GM12872 (cell line): ENCODE results near the gene FAM20B.

ENCODE experiments used
- CTCF ChIP-seq: IDR thresholded peaks from 3 replicates; pipeline ENCODE4 v1.5.1; 2011; ENCODE audit warnings: low read depth, mild to moderate bottlenecking, low read length, moderate library complexity; ENCODE audit not compliant: insufficient read depth

FAM20B gene

GRCh38 chr1:179083533-179083932 lies 57.8 kb downstream of the FAM20B start:
- TF ChIP-seq CTCF: no peak

- no peak for TF ChIP-seq CTCF
Observed at GRCh38 chr1:179087665-179088064, 62.0 kb downstream of the FAM20B start.

- no peak for TF ChIP-seq CTCF
Observed at GRCh38 chr1:179089827-179090482, 64.3 kb downstream of the FAM20B start.

- no peak for TF ChIP-seq CTCF
Observed at GRCh38 chr1:179090522-179090921, 64.8 kb downstream of the FAM20B start.

- no peak for TF ChIP-seq CTCF
Observed at GRCh38 chr1:179090923-179091322, 65.2 kb downstream of the FAM20B start.

GRCh38 chr1:179091691-179092165 lies 66.0 kb downstream of the FAM20B start:
- TF ChIP-seq CTCF: no peak

GRCh38 chr1:179092896-179093461 lies 67.3 kb downstream of the FAM20B start:
- no peak for TF ChIP-seq CTCF
